B cell (primary cell): ENCODE measurements around the gene ELAVL2. TPM values are rescaled to one million over a fixed set of nuclear protein-coding genes. Genes with fewer than 3 reads are reported as not detected.

ENCODE experiments used
- ATAC-seq: fragments of 200-7000 bp; cut with Tn5 transposase; one replicate; pipeline ENCODE4 v1.10.0; 2021; ENCODE audit warnings: low read depth, mild to moderate bottlenecking, moderate number of reproducible peaks, moderate library complexity
- CTCF ChIA-PET: fragments of 350-600 bp; sonication (Branson Sonifier 250); formaldehyde crosslinking; loops from one replicate; lab custom pipeline; 2021; ENCODE audit warnings: antibody characterized with exemption, inconsistent platforms; lab: Charles Lee
- POLR2A ChIA-PET: fragments of 350-600 bp; sonication (Branson Sonifier 250); formaldehyde crosslinking; loops from one replicate; lab custom pipeline; 2021; ENCODE audit warnings: antibody characterized with exemption; lab: Charles Lee
- DNase-seq: peaks from one replicate; pipeline ENCODE4 v3.0.0; 2013
- H2AFZ ChIP-seq: 2 replicates; pipeline ENCODE4 v1.6.1; 2012; ENCODE audit warnings: mild to moderate bottlenecking, low read depth, low read length; ENCODE audit not compliant: insufficient read depth, poor library complexity, severe bottlenecking
- H3K27ac ChIP-seq, 2 donors: 1 replicate in 1 of 2; 2 replicates in 1 of 2; pipeline ENCODE4 v1.5.1; 2012 to 2013; ENCODE audit warnings: low read length in 2 of 2, mild to moderate bottlenecking in 2 of 2, moderate library complexity in 1 of 2
- H3K27me3 ChIP-seq, 4 experiments: fragments of 200-600 bp in 1 of 4; sonication (generic) in 1 of 4; replicated peaks in 1 of 4; 1 replicate in 2 of 4; 2 replicates in 2 of 4; pipeline versions ENCODE4 v1.6.1 to v1.7.0; 2013 to 2016; ENCODE audit warnings: low read length in 3 of 4, mild to moderate bottlenecking in 2 of 4, mixed read lengths in 1 of 4, moderate library complexity in 1 of 4; ENCODE audit not compliant: insufficient read depth in 4 of 4, control insufficient read depth in 3 of 4; ENCODE audit errors: control extremely low read depth in 1 of 4
- H3K36me3 ChIP-seq, 2 experiments: replicated peaks in 1 of 2; 1 replicate in 1 of 2; 2 replicates in 1 of 2; pipeline versions ENCODE4 v1.6.1 to v1.7.1; 2013; ENCODE audit warnings: low read length in 1 of 2; ENCODE audit not compliant: insufficient read depth in 2 of 2, control insufficient read depth in 1 of 2; ENCODE audit errors: control extremely low read depth in 1 of 2, extremely low read depth in 1 of 2
- H3K4me1 ChIP-seq, 2 donors: fragments of 200-600 bp in 1 of 2; sonication (generic) in 1 of 2; 1 replicate in 1 of 2; 2 replicates in 1 of 2; pipeline versions ENCODE4 v1.5.1 to v1.6.1; 2013 to 2017; ENCODE audit warnings: low read length in 2 of 2; ENCODE audit not compliant: control insufficient read depth in 2 of 2, insufficient read depth in 2 of 2
- H3K4me2 ChIP-seq: replicated peaks from 2 replicates; pipeline ENCODE3; 2012; ENCODE audit warnings: mild to moderate bottlenecking, low read depth, low read length; ENCODE audit not compliant: poor library complexity, severe bottlenecking
- H3K4me3 ChIP-seq, 5 experiments: fragments of 200-600 bp in 1 of 5; sonication (generic) in 1 of 5; 1 replicate in 3 of 5; 2 replicates in 2 of 5; pipeline versions ENCODE4 v1.5.1 to v1.7.0; 2011 to 2016; ENCODE audit warnings: low read length in 4 of 5, mild to moderate bottlenecking in 4 of 5, low read depth in 2 of 5, control low read depth in 1 of 5, moderate library complexity in 1 of 5; ENCODE audit not compliant: insufficient read depth in 1 of 5; ENCODE audit errors: control extremely low read depth in 1 of 5, extremely low read depth in 1 of 5
- H3K79me2 ChIP-seq: fragments of 200-600 bp; sonication (generic); one replicate; pipeline ENCODE4 v1.6.0; 2016; ENCODE audit warnings: low read length; ENCODE audit not compliant: control insufficient read depth, insufficient read depth
- H3K9ac ChIP-seq: fragments of 200-600 bp; sonication (generic); 2 replicates; pipeline ENCODE4 v1.6.1; 2017; ENCODE audit warnings: mild to moderate bottlenecking, low read length, moderate library complexity
- H3K9me3 ChIP-seq, 3 donors: one replicate each; pipeline versions ENCODE4 v1.6.1 to v1.7.1; 2013; ENCODE audit warnings: low read length in 2 of 3; ENCODE audit not compliant: control insufficient read depth in 2 of 3, insufficient read depth in 1 of 3; ENCODE audit errors: control extremely low read depth in 1 of 3
- H4K20me1 ChIP-seq: 2 replicates; pipeline ENCODE4 v1.6.0; 2012; ENCODE audit warnings: mild to moderate bottlenecking, low read length; ENCODE audit not compliant: insufficient read depth, control insufficient read depth, poor library complexity, severe bottlenecking
- H3K27ac Mint-ChIP-seq: one replicate; pipeline ENCODE4 v1.8.0; 2021; ENCODE audit warnings: mixed read lengths
- H3K27me3 Mint-ChIP-seq: one replicate; pipeline ENCODE4 v1.8.0; 2021; ENCODE audit warnings: mixed read lengths
- H3K4me1 Mint-ChIP-seq: one replicate; pipeline ENCODE4 v1.8.0; 2021; ENCODE audit warnings: mixed read lengths
- H3K4me3 Mint-ChIP-seq: one replicate; pipeline ENCODE4 v1.8.0; 2021; ENCODE audit warnings: mixed read lengths
- H3K9me3 Mint-ChIP-seq: one replicate; pipeline ENCODE4 v1.8.0; 2022; ENCODE audit warnings: mixed read lengths; ENCODE audit not compliant: insufficient read depth
- EZH2 ChIP-seq: IDR thresholded peaks from 2 replicates; pipeline ENCODE4 v1.6.1; 2012; ENCODE audit warnings: borderline replicate concordance, low read depth, mild to moderate bottlenecking, moderate library complexity, low read length; ENCODE audit not compliant: insufficient read depth, poor library complexity, severe bottlenecking
- WGBS: methylation state at CpG from one replicate; pipeline ENCODE4 v1.1.5; 2013; ENCODE audit warnings: missing lambda C conversion rate; ENCODE audit not compliant: insufficient coverage; 5-methylcytosine and 5-hydroxymethylcytosine counted together
- intact Hi-C: fragments of 100-400 bp; cut with micrococcal nuclease; formaldehyde crosslinking; loops from one replicate; pipeline ENCODE4 v1.10.0; 2022
- polyA plus RNA-seq: library from polyadenylated mRNA; depleted of rRNA; stranded (reverse); fragments of >200 nt; gene quantifications from 2 replicates; pipeline ENCODE4 v1.2.3, GENCODE V29; 2012
- total RNA-seq, 2 donors: library from RNA; stranded (reverse); fragments of 120-200 nt in 1 of 2; gene quantifications; 1 replicate in 1 of 2; 2 replicates in 1 of 2; pipeline versions ENCODE4 v1.2.3 to v1.2.4, GENCODE V29; 2013 to 2022
- TF ChIP-seq, protein P1 (sequence below): fragments of 200-600 bp; IDR thresholded peaks from one replicate; pipeline ENCODE4 v1.8.0; 2022; ENCODE audit warnings: antibody characterized with exemption, mild to moderate bottlenecking

ELAVL2 gene
- total and polyA plus RNA-seq, 2 donors (not counting 1 experiment from before 2014, with no cell fraction given): not detected

DNA sequence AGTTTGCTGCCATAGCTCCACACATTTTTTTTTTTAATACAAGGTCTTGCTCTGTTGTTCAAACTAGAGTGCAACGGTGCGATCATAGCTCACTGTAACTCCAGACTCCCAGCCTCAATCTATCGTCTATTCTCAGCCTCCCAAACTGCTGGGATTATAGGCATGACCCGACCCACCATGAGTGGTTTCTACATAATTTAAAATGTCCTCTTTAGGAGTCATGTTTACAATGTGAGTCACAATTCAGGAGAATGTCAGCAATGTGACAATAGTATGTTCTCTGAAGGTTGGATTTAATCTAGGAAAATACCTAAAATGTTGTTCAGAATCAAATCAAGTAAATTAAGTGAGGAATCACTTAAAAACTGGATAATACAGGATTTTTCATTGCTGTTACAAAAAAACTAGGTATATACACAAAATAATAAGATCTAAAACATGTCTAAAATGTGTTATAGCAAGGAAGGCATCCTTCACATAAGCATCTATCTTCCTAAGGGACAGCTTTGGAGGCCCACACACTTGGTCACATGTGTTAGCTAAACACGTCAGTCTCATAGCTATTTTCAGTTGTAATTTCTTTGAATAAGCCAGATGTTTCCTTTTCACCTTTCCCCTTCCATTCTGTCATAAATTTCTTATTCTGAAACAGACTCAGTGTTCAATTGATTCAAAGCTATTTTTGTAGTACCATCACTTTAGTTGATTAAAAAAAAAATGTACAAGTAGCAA, 30.0 kb upstream of the ELAVL2 start:
- Histone ChIP-seq H2AFZ (no peak overlapping the region), H3K36me3 (no peaks in the 10 kb centered on the region), H3K27ac (no peak overlapping the region), H3K9ac (no peak overlapping the region), H3K27me3 (peaks cover 0 to 7% (median 2%) of the 10 kb centered on the region in 4 experiments), H4K20me1 (no peaks in the 10 kb centered on the region), H3K4me2 (no peak overlapping the region), H3K9me3 (peaks cover 0 to 12% (median 0%) of the 10 kb centered on the region in 3 donors), H3K4me1 (no peaks in the 10 kb centered on the region), H3K4me3 (no peak overlapping the region), H3K79me2 (no peaks in the 10 kb centered on the region)
- POLR2A ChIA-PET: no interaction called here
- CTCF ChIA-PET: no interaction called here
- Mint-ChIP-seq H3K27me3 (peaks cover 4% of the 10 kb centered on the region), H3K27ac (no peak overlapping the region), H3K4me1 (no peaks in the 10 kb centered on the region), H3K9me3 (peaks cover 4% of the 10 kb centered on the region), H3K4me3 (no peak overlapping the region)
- DNase-seq: no peak
- intact Hi-C loops: no loop called here
- ATAC-seq: no peak
- WGBS: no CpG with 5 or more reads among the region's 5 CpGs
- TF ChIP-seq EZH2: no peak
- TF ChIP-seq, protein P1, sequence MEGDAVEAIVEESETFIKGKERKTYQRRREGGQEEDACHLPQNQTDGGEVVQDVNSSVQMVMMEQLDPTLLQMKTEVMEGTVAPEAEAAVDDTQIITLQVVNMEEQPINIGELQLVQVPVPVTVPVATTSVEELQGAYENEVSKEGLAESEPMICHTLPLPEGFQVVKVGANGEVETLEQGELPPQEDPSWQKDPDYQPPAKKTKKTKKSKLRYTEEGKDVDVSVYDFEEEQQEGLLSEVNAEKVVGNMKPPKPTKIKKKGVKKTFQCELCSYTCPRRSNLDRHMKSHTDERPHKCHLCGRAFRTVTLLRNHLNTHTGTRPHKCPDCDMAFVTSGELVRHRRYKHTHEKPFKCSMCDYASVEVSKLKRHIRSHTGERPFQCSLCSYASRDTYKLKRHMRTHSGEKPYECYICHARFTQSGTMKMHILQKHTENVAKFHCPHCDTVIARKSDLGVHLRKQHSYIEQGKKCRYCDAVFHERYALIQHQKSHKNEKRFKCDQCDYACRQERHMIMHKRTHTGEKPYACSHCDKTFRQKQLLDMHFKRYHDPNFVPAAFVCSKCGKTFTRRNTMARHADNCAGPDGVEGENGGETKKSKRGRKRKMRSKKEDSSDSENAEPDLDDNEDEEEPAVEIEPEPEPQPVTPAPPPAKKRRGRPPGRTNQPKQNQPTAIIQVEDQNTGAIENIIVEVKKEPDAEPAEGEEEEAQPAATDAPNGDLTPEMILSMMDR: no peak
